ENCODE measurements around the gene DEGS2.

Gene DEGS2

GRCh38 chr14:100100032-100100703 lies 59.3 kb downstream of the DEGS2 start:
- no peak overlapping the region for H3K27ac ChIP-seq (ENCODE audit: low read depth, low read length)
- no peak overlapping the region for H3K4me3 ChIP-seq (ENCODE audit: low read length)
- H3K4me1 ChIP-seq (ENCODE audit: insufficient read depth, low read length), result no peaks in the 10 kb centered on the region
- H3K9me3 ChIP-seq (ENCODE audit: insufficient read depth, low read depth, low read length), result no peaks in the 10 kb centered on the region
- no peaks in the 10 kb centered on the region for H3K27me3 ChIP-seq (ENCODE audit: insufficient read depth, low read length)
- 95% methylated on average over 14 of the region's 14 CpGs for WGBS
- H3K9ac ChIP-seq (ENCODE audit: low read depth, low read length), result no peak overlapping the region
- H3K36me3 ChIP-seq (ENCODE audit: insufficient read depth, low read length), result peaks cover 15% of the 10 kb centered on the region

- H3K27me3 ChIP-seq (ENCODE audit: insufficient read depth, low read length), result no peaks in the 10 kb centered on the region
- no peaks in the 10 kb centered on the region for H3K4me1 ChIP-seq (ENCODE audit: insufficient read depth, low read length)
- no peak overlapping the region for H3K27ac ChIP-seq (ENCODE audit: low read depth, low read length)
- peaks cover 15% of the 10 kb centered on the region for H3K36me3 ChIP-seq (ENCODE audit: insufficient read depth, low read length)
- WGBS, result 94% methylated on average over 8 of the region's 8 CpGs
- H3K9ac ChIP-seq (ENCODE audit: low read depth, low read length), result no peak overlapping the region
- no peaks in the 10 kb centered on the region for H3K9me3 ChIP-seq (ENCODE audit: insufficient read depth, low read depth, low read length)
- no peak overlapping the region for H3K4me3 ChIP-seq (ENCODE audit: low read length)
These were observed 61.3 kb downstream of the DEGS2 start for GRCh38 chr14:100098171-100098570.

- Histone ChIP-seq H3K36me3 (ENCODE audit: insufficient read depth, low read length) (peaks cover 15% of the 10 kb centered on the region), H3K9me3 (ENCODE audit: insufficient read depth, low read depth, low read length) (no peaks in the 10 kb centered on the region), H3K9ac (ENCODE audit: low read depth, low read length) (no peak overlapping the region), H3K4me3 (ENCODE audit: low read length) (no peak overlapping the region), H3K4me1 (ENCODE audit: insufficient read depth, low read length) (no peaks in the 10 kb centered on the region), H3K27ac (ENCODE audit: low read depth, low read length) (no peak overlapping the region), H3K27me3 (ENCODE audit: insufficient read depth, low read length) (no peaks in the 10 kb centered on the region)
- WGBS, result 83% methylated on average over 2 of the region's 3 CpGs
These were observed 62.8 kb downstream of the DEGS2 start for GRCh38 chr14:100096656-100097055.
